Stimulated activated CD8-positive, alpha-beta memory T cell treated with anti-CD3 and anti-CD28 coated beads, Interleukin-7, amount 100 ng/mL, for 4 hours (primary cell): Measurements from ENCODE around the gene NREP.

ENCODE experiments used
- DNase-seq, 2 donors: peaks; one replicate each; pipeline ENCODE4 v3.0.0-alpha.2; 2020; ENCODE audit warnings: low read depth in 2 of 2

NREP gene

GRCh38 chr5:111697215-111697614 lies 59.8 kb downstream of the NREP start:
- no peak for DNase-seq

- DNase-seq: no peak
These were observed 61.0 kb downstream of the NREP start for GRCh38 chr5:111695991-111696390.

GRCh38 chr5:111694133-111694532 lies 62.9 kb downstream of the NREP start:
- no peak for DNase-seq

- DNase-seq: no peak
These were observed 65.1 kb downstream of the NREP start for GRCh38 chr5:111691914-111692313.

GRCh38 chr5:111691508-111691907 lies 65.5 kb downstream of the NREP start:
- no peak for DNase-seq

GRCh38 chr5:111689357-111689935 lies 67.5 kb downstream of the NREP start:
- DNase-seq: no peak

- DNase-seq: no peak
These were observed 71.0 kb downstream of the NREP start for GRCh38 chr5:111685969-111686368.

- no peak for DNase-seq
These were observed 74.4 kb downstream of the NREP start for GRCh38 chr5:111682641-111683040.

- DNase-seq: no peak
These were observed 74.9 kb downstream of the NREP start for GRCh38 chr5:111682121-111682520.

GRCh38 chr5:111681414-111682120 lies 75.4 kb downstream of the NREP start:
- DNase-seq: no peak

GRCh38 chr5:111680737-111681413 lies 76.1 kb downstream of the NREP start:
- no peak for DNase-seq

- DNase-seq: no peak
These were observed 77.4 kb downstream of the NREP start for GRCh38 chr5:111679611-111680010.
